ENCODE data around the gene RBM3.

Gene RBM3

GRCh38 chrX:48578661-48579128, 4.4 kb downstream of the RBM3 start:
- no peak for DNase-seq

GRCh38 chrX:48579259-48579658, 5.0 kb downstream of the RBM3 start:
- DNase-seq = no peak

- DNase-seq = no peak
These were observed 6.4 kb downstream of the RBM3 start for GRCh38 chrX:48580662-48581061.

GRCh38 chrX:48584698-48585097, 10.4 kb downstream of the RBM3 start:
- no peak for DNase-seq

GRCh38 chrX:48589482-48590162, 15.3 kb downstream of the RBM3 start:
- DNase-seq = no peak

- DNase-seq = no peak
These were observed 16.2 kb downstream of the RBM3 start for GRCh38 chrX:48590203-48591103.

GRCh38 chrX:48591255-48591791, 17.0 kb downstream of the RBM3 start:
- DNase-seq = no peak

GRCh38 chrX:48592971-48593370, 18.7 kb downstream of the RBM3 start:
- no peak for DNase-seq

- no peak for DNase-seq
These were observed 21.6 kb downstream of the RBM3 start for GRCh38 chrX:48595929-48596328.

- peak; percentile 89 to 94 (median 94) for DNase-seq
These were observed 23.3 kb downstream of the RBM3 start, which contains the start of gene WDR13 for GRCh38 chrX:48597353-48598264. WDR13 (plus strand) TSS chrX:48597492; CDS start chrX:48597997, 505 bp downstream.

- no peak for DNase-seq
These were observed 24.3 kb downstream of the RBM3 start for GRCh38 chrX:48598614-48599013.

- no peak for DNase-seq
These were observed 25.1 kb downstream of the RBM3 start for GRCh38 chrX:48599341-48599740.

GRCh38 chrX:48600226-48600625, 25.9 kb downstream of the RBM3 start:
- DNase-seq = no peak

GRCh38 chrX:48601741-48602394, 27.6 kb downstream of the RBM3 start:
- no peak for DNase-seq

- DNase-seq = no peak
These were observed 30.4 kb downstream of the RBM3 start for GRCh38 chrX:48604701-48605100.

- no peak for DNase-seq
These were observed 31.8 kb downstream of the RBM3 start for GRCh38 chrX:48606091-48606490.

- DNase-seq = no peak
These were observed 37.4 kb downstream of the RBM3 start for GRCh38 chrX:48611703-48612102.

- DNase-seq = no peak
These were observed 39.3 kb downstream of the RBM3 start for GRCh38 chrX:48613502-48614160.

GRCh38 chrX:48616576-48616975, 42.3 kb downstream of the RBM3 start:
- DNase-seq = peak; percentile 62 to 76 (median 70)

GRCh38 chrX:48617542-48618340, 43.5 kb downstream of the RBM3 start:
- DNase-seq = peak in 3 of 4 experiments; percentile 20 to 38 (median 25)

Measured in suppressor macrophage (primary cell).